HS-5 (cell line): ENCODE measurements around the gene SMYD3.
"Not testable (repeated sequence)": the region's sequence is repeated elsewhere in the genome, so short reads cannot be mapped to it uniquely, and the experiment has no call there.

Experiments used
- DNase-seq: peaks from one replicate; pipeline ENCODE4 v3.0.0-alpha.2; 2012; ENCODE audit warnings: low read depth

The SMYD3 gene

DNA sequence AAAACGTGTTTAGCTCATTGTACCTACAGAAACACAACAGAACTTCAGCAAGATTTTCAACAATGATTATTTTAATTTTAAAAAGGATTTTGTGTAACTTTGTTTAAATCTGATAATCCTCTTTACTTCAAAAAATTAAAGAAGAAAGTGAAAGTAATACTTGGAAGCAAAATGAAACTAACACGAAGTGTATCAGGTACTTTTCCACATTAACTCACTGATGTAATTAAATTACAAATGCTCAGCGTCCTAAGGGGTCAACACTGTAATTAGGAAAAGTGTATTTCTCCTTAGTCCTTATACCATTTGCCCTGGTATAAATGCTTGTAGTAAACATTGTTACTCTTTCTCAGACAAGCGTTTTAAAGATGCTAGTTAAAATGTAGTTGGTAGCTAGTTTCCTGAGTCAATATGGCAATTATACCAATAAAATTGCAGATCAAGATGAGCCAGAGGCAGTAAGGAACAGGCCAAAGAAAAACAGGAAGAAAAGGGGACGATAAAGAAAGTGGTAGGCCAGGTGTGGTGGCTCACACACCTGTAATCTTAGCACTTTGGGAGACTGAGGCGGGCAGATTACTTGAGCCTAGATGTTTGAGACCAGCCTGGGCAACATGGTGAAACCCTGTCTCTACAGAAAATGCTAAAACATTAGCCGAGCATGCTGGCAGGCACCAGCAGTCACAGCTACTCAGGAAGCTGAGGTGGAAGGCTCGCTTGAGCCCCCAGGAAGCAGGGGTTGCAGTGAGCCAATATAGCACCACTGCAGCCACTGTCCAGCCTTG, 553.0 kb downstream of the SMYD3 start:
- no peak for DNase-seq

DNA sequence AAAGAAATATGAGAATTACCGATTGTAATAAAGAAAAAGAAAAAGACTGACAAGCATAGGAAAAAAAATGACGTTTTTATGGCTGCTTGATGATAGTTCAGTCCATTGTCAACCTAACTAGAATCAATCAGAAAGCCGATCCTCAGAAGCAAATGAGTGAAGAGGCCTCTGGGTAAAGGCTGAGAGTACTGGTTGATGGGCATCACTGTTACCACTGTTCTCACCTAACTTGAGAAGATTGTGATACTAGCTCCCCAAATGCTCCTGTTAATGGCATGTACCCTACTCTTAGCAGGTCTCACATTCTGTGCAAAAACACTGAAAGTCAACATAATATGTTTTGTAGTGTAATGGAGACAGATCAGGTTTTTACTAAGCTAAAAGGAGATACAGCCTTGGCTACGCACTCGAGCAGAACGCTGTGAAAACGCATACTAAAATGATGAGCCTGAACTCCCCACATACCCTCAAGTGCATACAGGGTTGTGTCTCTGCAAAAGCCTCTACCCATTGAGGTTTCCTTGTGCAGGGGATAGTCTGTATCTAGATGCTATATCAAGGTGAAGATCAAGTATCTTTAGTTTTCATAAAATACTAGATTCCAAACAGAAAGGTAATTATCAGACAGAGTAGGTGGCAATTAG, 554.6 kb downstream of the SMYD3 start:
- no peak for DNase-seq

DNA sequence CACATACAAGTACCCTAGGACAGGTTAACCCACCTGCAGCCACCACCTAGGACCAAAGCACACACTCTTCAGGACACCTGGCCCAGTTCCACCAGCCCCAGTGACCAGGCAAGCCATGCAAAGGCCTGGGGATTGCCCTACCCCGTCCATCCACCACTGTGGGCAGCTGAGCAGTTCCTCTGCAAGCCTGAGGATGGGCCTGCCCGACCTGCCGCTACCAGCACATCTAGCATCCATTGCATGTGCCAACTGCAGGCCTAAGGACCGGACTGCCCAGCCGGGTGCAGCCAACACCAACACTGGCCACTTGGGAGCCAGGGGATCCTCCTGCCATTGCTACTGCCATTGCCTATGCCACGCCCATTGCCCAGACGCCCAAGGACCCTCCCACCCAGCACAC, 558.3 kb downstream of the SMYD3 start:
- DNase-seq, result no peak

DNA sequence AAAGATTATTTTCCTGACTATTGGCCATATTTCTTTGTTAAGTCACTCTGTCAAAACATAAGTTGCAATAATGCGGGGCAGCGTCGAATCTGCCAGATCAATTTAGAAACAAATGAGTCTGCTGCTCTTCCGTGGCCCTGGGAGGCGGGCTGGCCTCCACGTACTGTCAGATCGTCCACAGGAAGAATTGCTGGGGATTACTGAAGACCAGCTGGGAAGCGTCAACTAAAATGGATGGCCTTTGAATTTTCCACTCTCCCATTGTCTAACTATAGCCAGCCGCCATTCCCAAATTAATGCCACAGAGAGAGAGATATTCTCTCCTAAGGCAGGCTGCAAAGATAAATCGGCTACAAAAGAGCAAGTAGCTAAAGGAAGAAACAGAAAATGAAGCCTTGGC, 560.2 kb downstream of the SMYD3 start:
- no peak for DNase-seq

DNA sequence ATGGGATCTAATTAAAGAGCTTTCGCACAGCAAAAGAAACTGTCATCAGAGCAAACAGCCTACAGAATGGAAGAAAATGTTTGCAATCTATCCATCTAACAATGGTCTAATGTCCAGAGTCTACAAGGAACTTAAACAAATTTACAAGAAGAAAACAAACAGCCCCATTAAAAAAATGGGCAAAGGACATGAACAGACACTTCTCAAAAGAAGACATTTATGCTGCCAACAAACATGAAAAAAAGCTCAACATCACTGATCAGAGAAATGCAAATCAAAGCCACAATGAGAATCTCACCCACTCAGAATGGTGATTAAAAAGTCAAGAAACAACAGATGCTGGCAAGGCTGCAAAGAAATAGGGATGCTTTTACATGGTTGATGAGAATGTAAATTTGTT, 561.9 kb downstream of the SMYD3 start:
- DNase-seq, result not testable (repeated sequence)

DNA sequence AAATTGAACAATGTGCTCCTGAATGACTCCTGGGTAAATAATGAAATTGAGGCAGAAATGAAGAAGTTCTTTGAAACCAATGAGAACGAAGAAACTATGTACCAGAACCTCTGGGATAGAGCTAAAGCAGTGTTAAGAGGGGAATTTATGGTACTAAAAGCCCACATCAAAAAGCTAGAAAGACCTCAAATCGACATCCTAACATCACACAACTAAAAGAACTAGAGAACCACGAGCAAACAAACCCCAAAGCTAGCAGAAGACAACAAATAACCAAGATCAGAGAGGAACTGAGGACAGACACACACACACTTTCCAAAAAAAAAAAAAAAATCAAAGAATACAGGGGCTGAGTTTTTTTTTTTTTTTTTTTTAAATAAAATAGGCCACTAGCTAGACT, 564.2 kb downstream of the SMYD3 start:
- no peak for DNase-seq

DNA sequence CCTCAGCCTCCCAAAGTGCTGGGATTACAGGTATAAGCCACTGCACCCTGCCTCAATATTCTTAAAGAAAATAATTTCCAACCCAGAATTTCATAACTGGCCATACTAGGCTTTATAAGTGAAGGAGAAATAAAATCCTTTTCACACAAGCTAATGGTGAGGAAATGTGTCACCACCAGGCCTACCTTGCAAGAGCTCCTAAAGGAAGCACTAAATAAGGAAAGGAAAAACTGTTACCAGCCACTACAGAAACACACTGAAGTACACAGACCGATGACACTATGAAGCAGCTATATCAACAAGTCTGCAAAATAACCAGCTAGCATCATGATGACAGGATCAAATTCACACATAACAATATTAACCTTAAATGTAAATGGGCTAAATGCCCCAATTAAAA, 565.3 kb downstream of the SMYD3 start:
- DNase-seq, result not testable (repeated sequence)

DNA sequence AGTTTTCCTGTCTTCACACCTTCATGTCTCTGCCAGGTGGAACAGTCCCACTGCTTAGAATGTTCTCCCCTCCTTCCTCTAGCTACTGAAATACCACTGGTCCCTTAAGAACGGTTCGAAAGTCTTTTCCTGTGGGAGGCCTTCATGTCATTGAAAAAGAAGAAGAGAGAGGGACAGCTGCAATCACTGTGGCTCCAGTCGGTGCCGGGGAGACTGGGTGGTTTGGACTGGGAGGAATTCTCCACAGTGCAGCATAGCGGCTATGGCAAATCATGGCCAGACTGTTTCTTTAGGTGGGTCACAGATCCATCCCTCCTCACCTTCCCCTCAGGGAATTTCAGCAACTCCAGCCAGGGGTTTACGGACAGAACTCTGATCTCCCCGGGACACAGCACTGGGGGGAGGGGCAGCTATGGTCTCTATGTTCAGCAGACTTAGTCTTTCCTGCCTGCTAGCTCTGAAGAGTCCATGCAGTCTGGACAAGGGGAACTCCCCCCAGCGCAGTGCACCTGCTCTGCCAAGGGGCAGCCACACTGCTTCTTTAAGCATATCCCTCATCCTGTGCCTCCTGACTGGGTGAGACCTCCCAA, 567.2 kb downstream of the SMYD3 start:
- DNase-seq, result no peak

DNA sequence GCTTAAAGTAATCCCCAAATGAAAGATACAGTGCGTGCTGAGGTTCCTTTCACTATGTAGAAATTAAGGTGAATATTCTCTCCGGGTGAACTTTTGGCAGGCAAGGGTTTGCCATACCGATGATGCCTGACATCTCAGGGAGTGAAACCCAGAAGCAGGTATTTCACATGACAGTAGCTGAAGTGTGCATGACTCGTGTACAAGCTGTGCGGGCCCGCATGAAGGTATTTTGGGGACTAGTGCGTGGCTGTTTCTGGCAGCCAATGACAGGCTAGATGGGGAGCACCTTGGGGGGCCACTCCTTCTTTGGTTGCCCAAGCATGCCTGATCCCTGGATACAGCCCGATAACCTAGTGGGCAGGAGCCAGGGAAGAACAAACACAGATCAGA, 569.0 kb downstream of the SMYD3 start:
- no peak for DNase-seq

DNA sequence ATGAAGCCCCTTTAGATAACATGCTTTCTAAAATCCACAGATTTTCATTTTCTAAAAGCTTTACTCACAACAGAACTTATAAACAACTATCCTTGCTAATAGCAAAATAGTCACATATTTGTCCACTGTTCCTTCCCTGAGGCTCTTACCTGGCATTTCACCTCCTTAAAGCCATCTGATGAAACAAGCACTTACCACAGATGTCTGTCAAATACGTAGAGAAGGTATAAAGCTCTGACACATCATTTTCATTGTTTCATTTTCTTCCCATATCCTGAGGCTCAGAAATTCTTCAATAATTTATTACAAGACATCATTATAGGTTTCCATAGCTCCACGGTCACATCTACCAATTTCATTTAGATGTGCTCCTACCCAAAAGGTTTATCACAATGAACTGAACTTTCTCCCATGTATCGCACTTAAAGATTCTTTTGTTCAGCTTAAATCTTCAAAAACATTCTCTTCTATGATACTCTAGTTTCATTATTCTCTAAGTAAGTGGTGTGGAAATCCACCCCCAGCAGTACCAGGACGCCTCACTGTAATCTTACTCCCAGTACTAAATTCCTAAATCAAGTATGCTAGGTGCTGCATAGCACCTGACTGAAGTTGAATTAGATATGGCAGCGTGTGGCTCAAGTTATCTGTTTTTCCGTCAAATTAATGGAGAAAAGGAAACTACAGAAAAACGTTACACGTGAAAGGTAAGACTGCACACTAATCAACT, 569.6 kb downstream of the SMYD3 start:
- DNase-seq, result no peak

DNA sequence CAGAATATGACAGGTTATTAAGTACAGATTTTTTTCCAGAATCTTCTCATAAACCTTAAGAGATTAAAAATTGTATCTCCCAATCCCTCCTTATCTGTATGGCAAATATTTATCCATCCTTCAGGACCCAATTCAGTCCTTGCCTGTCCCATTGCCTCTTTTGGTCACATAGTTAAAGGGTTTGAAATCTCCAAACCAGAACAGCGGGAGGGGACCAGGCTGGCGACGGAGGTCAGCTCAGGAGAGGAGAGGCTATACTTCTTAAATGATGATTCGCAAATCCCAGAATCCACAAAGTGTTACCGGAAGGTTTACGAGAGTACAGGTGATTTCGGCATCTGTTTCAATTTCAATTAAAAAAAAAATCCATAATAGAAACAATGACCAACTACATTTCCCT, 572.7 kb downstream of the SMYD3 start:
- no peak for DNase-seq

DNA sequence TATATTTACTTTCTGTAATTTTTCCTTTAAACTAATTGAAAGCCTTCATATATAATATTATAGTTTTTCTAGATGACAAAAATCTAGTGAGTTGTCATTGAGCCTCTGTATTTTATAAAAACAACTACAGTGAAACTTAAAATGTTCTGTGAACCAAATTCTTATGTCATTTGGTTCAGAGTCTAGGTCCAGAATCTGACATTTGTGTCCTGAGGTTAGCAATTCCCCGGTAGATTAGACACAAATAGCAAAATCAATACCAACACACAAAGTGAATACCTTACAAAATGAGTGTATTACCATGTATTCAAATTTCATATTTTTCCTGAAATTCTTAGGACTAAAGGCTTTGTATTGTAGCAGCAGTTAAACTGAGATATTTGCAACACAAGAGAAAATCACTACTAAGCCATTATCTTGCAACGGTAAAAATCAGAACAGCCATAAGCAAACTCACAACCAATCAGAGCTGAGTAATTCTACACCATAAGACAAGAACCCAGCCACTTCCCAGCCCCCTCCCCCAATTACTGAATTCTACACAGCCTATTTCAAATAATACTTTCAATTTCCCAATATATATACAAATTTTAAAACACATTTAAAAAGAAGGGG, 573.5 kb downstream of the SMYD3 start:
- no peak for DNase-seq

DNA sequence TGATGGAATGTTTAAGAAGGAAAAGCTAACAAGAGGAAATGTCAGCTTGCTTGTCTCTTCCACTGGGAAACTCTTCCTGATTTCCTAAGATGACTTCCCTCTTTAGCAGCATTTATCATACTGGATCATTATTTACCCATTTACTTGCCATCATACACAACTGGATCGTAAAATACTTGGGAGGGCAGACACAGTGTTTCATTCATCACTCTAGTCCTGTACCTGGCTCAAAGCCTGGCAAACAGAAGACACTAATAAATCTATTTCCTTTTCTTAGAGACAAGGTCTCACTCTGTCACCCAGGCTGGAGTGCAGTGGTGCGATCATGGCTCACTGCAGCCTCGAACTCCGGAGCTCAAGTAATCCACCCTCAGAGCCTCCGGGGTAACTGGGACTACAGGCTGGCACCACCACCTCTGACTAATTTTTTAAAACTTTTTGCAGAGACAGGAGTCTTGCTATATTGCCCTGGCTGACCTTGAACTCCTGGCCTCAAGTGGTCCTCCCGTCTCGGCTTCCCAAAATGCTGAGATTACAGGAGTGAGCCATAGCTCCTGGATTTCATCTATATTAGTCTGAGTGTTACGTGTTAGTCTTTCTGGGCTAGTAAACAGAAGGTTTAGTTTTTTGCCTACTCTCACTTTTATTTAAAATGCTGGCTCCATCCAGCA, 574.6 kb downstream of the SMYD3 start:
- no peak for DNase-seq

DNA sequence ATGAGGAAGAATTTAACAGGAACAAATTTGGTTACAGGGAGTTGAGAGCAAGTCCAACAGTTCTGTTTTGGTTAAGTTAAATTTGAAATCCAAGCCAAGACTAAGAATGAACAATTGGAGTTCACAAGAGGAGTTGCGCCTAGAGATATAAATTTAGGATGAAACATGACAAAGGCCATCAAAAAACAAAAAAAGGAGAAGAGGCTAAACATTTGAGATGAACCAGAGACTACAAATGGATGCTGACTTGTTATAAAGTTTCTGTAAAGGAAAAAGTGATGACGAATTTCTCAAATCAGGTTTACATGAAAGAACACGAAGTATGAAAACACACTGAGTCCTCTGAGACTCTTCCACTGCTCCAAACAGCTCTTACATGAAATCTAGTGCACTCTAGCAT, 575.6 kb downstream of the SMYD3 start:
- DNase-seq, result no peak

DNA sequence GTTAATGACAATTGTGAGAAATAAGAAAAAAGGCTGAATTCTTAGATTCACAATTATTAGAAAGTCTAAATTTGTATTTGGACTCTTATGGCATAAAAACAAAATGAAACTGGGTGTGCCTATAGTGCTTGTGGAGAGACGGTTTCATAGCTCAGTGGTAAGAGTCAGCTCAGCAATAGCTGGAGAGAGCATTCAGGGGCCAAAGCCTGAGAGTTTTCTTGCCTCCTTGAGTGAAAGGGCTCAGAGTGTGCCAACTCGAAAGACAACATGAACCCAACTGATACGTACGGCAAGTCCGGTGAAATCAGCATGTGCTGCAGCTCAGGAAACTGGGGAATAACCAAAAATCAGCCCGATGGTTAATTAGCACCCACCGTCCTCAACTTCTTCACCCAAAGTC, 577.9 kb downstream of the SMYD3 start:
- no peak for DNase-seq

DNA sequence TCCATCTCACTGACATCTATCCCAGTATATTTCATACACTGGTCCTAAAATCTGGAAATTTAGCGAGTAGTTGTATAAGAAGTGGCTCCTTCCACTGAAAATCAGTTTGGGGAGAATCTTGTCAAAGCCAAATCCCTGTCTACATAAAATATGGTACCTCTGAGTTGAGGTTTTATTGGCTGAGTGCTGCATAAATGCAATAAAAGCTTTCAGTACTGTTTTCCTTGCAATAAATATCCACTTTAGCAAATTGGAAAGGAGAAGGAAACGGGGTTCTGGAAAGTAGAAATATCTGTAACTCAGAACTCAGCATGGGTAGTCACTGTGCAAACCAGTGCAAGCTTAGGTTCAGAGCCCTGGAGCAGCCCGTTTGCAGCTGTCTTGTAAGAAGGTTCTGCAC, 580.2 kb downstream of the SMYD3 start:
- no peak for DNase-seq

DNA sequence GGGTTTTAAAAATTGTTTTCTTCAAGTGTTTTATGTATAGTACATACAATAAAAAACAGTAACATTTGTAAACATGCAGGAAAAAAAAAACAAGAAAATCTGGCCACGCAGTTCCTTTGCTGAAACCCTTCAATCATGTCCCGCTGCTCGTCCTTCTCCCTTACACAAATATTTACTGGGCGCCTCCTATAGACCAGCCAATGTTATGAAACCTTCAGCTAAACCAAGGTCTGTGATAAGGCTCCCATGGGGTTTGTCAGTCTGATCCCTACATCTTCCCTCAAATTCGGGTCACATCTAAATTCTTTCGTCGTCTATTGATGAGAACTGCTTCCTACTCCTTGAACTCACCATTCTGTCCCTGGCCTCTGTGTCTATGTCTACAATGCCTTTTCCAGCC, 583.9 kb downstream of the SMYD3 start:
- no peak for DNase-seq

DNA sequence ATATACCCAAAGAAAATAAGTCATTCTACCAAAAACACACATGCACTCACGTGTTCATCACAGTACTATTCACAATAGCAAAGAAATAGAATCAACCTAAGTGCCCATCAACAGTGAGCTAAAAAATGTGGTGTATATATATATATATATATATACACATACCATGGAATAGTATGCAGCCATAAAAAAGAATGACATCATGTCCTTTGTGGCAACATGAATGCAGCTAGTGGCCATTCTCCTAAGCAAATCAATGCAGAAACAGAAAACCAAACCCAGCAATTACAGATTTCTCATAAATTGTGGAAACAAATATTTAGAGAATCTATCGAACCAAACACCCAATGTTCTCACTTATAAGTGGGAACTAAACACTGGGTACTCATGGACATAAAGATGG, 585.7 kb downstream of the SMYD3 start:
- DNase-seq, result no peak

DNA sequence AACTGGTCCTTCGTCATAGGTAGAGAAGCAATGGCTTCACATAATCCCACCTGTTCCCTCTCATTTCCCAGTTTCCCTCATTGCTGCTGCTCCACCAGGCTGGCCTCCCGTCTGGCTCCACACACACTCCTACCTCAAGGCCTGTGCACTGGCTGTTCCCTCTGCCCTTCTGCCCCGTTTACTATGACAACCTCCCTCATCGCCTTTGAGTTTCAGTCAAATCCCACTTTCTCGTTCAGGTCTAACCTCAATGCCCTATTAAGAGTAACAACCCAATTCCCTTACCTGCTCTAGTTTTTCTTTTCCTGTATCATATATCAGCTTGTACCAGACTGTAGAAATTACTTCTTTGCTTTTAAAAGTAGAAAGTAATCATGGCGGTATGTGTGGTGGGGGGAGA, 589.7 kb downstream of the SMYD3 start:
- no peak for DNase-seq

DNA sequence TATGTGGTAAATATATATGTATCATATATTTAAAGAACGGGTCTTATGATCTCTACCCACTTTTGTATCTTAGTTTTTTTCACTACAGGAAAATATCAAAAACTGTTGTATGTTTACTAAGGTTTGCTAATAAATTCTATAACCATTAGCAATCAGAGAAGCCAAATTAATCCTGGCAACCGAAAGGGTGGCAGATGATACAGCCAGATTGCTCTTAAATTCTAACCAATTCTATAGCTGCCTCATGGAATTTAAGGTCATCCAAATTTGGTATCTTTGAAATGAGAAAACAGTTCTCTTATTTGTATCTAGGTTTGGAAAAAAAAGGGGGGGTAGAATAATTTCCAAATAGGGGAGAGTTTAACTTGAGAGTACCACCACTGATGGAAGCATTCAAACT, 591.2 kb downstream of the SMYD3 start:
- no peak for DNase-seq

DNA sequence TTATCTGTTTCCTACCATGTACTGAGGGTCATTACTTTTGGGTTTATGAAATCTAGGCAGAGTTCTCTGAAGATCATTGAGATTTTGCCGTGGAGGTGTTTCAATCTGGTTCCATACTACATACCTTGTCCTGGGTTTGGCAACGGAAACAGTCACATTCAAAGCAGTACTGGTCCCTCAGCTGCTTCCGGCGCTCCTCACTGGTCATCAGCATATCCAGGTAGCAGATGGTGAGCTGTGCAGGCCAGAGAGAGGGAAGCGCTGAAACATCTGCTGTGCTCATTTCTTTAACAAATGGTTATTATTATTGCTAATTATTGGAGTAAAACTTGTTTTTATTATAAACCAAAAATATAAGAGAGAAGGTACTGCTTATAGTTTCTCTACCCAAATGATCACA, 591.7 kb downstream of the SMYD3 start:
- DNase-seq, result no peak

DNA sequence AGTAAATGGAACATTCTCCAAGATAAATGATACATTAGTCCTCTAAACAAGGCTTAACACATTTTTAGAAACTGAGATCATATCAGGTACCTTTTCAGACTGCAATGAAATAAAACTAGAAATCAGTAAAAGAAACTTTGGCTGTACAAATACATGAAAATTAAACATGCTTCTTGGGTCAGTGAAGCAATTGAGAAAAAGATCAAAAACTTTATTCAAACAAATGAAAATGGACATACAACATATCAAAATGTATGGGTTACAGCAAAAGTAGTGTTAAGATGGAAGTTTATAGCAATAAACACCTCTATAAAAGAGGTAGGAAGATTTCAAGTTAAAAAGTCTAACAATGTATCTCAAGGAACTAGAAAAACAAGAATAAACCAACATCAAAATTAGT, 598.5 kb downstream of the SMYD3 start:
- DNase-seq, result no peak
